Activated CD4-positive, alpha-beta memory T cell treated with anti-CD3 and anti-CD28 coated beads for 36 hours (primary cell): ENCODE measurements around the gene ARPC1A. TPM values are rescaled to one million over a fixed set of nuclear protein-coding genes. Genes with fewer than 3 reads are reported as not detected.
"Not testable (repeated sequence)": the region's sequence is repeated elsewhere in the genome, so short reads cannot be mapped to it uniquely, and the experiment has no call there.

Experiments
- CTCF ChIA-PET: fragments of 350-600 bp; sonication (Branson Sonifier 250); formaldehyde crosslinking; loops from one replicate; lab custom pipeline; 2021; ENCODE audit warnings: antibody characterized with exemption, inconsistent platforms; lab: Charles Lee
- POLR2A ChIA-PET: fragments of 350-600 bp; sonication (Branson Sonifier 250); formaldehyde crosslinking; loops from one replicate; lab custom pipeline; 2021; ENCODE audit warnings: antibody characterized with exemption; lab: Charles Lee
- DNase-seq: peaks from one replicate; pipeline ENCODE4 v3.0.0-alpha.2; 2020
- H3K27ac Mint-ChIP-seq: one replicate; pipeline ENCODE4 v1.8.0; 2021; ENCODE audit warnings: mixed read lengths
- H3K27me3 Mint-ChIP-seq: one replicate; pipeline ENCODE4 v1.8.0; 2021; ENCODE audit warnings: mixed read lengths
- H3K36me3 Mint-ChIP-seq: one replicate; pipeline ENCODE4 v1.8.0; 2021; ENCODE audit warnings: mixed read lengths
- H3K4me1 Mint-ChIP-seq: one replicate; pipeline ENCODE4 v1.8.0; 2021; ENCODE audit warnings: low read depth, mixed read lengths
- H3K4me3 Mint-ChIP-seq: one replicate; pipeline ENCODE4 v1.8.0; 2021; ENCODE audit warnings: mild to moderate bottlenecking, mixed read lengths
- H3K9me3 Mint-ChIP-seq: one replicate; pipeline ENCODE4 v1.8.0; 2021; ENCODE audit warnings: mixed read lengths
- intact Hi-C: fragments of 100-400 bp; cut with micrococcal nuclease; formaldehyde crosslinking; loops from one replicate; pipeline ENCODE4 v1.15.1; 2023
- total RNA-seq, 2 experiments: library from RNA; stranded (reverse); gene quantifications; one replicate each; pipeline ENCODE4 v1.2.3, GENCODE V29; 2021

ARPC1A gene
- total RNA-seq, 2 experiments from 2014 or later = 66.9 to 70.0 TPM

DNA sequence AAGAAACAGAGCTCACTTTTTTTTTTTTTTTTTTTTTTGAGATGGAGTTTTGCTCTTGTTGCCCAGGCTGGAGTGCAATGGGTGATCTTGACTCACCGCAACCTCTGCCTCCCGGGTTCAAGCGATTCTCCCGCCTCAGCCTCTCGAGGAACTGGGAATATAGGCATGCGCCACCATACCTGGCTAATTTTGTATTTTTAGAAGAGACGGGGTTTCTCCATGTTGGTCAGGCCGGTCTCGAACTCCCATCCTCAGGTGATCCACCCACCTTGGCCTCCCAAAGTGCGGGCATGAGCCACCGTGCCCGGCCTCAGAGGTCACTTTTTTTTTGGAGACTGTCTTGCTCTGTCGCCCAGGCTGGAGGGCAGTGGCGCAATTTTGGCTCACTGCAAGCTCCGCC lies 32.8 kb downstream of the ARPC1A start:
- DNase-seq, intact Hi-C loops, H3K27me3 Mint-ChIP-seq, POLR2A ChIA-PET, H3K9me3 Mint-ChIP-seq, H3K27ac Mint-ChIP-seq, H3K4me1 Mint-ChIP-seq, H3K4me3 Mint-ChIP-seq: not testable (repeated sequence)
- CTCF ChIA-PET = interaction anchor here (1.0 kb wide), 1 partner anchor 25 kb away, joined by 4 read pairs; no protein-coding TSS in a partner anchor
- H3K36me3 Mint-ChIP-seq = peaks cover 42% of the 10 kb centered on the region

DNA sequence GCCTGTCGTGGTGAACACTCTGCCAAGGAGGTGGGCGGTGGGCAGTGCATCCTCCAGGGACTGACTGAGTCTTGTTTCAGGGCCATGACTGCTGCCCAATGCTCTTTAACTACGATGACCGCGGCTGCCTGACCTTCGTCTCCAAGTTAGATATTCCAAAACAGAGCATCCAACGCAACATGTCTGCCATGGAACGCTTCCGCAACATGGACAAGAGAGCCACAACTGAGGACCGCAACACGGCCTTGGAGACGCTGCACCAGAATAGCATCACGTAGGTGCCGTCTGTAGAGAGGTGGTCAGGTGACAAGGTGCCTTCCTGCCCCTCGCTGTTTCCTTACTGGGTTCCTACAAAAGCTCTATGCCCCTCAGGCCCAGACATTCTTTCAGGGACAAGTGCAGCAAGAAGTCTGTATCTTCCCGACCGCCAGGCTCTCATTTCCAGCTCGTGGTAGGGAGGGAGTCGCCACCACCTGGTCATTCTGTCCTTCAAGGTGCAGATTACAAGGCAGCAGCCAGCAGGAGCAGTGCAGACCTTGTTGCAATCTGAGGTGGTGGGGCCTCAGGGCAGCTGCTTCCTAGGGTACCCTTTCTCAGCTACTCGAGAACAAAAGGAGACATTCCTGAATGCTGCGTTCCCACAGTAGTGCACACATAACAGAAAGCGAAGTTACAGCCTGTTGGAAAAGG lies 33.9 kb downstream of the ARPC1A start:
- no peaks in the 10 kb centered on the region for H3K4me1 Mint-ChIP-seq
- CTCF ChIA-PET = interaction anchor here (1.0 to 1.3 kb wide), 2 partner anchors 9 to 330 kb away, joined by 3 read pairs; no protein-coding TSS in a partner anchor

DNA sequence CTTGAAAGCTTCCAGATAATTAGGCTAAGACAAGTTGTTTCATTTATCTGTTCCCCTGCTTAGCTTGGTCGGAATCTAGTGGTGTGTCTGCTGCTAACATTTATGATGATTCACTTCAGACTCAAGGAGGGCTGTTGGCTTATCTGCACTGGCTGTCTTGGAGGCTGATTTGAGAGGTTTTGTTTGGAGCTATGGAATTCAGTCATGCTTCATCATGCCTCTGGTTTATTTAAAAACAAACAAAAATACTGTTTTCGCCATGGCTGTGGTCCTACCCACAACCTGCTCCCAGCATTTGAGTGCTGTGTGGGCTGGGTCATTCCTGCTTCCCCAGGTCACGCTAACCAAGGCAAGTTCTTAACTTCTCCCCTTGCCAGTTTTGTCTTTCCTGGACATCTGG lies 37.1 kb downstream of the ARPC1A start:
- Mint-ChIP-seq H3K27ac (no peak overlapping the region), H3K36me3 (peaks cover 49% of the 10 kb centered on the region), H3K27me3 (no peaks in the 10 kb centered on the region), H3K4me3 (no peak overlapping the region), H3K9me3 (no peaks in the 10 kb centered on the region), H3K4me1 (no peaks in the 10 kb centered on the region)
- no peak for DNase-seq
- intact Hi-C loops = no loop called here
- ChIA-PET POLR2A (no interaction called here), CTCF (no interaction called here)

More for the DNA sequence above, 33.9 kb downstream of the ARPC1A start:
- POLR2A ChIA-PET = no interaction called here
- Mint-ChIP-seq H3K9me3 (no peaks in the 10 kb centered on the region), H3K27ac (no peak overlapping the region), H3K27me3 (no peaks in the 10 kb centered on the region), H3K36me3 (peaks cover 41% of the 10 kb centered on the region), H3K4me3 (no peak overlapping the region)
- DNase-seq = no peak
- intact Hi-C loops = no loop called here

- H3K36me3 Mint-ChIP-seq = peaks cover 44% of the 10 kb centered on the region
- H3K27ac Mint-ChIP-seq = no peak overlapping the region
- ChIA-PET CTCF (no interaction called here), POLR2A (no interaction called here)
- no peak for DNase-seq
- no peaks in the 10 kb centered on the region for H3K9me3 Mint-ChIP-seq
- no peaks in the 10 kb centered on the region for H3K27me3 Mint-ChIP-seq
- intact Hi-C loops = no loop called here
- no peak overlapping the region for H3K4me3 Mint-ChIP-seq
- H3K4me1 Mint-ChIP-seq = no peaks in the 10 kb centered on the region
Observed at GRCh38 chr7:99363286-99363685, 37.6 kb downstream of the ARPC1A start.

- ChIA-PET POLR2A (no interaction called here), CTCF (interaction anchor here (0.8 to 1.2 kb wide), 3 partner anchors 27 to 49 kb away, joined by 3 to 5 read pairs (median 3); no protein-coding TSS in a partner anchor)
Observed at GRCh38 chr7:99365318-99366141, 39.8 kb downstream of the ARPC1A start.

GRCh38 chr7:99366646-99367045 lies 40.9 kb downstream of the ARPC1A start:
- H3K36me3 Mint-ChIP-seq = peaks cover 32% of the 10 kb centered on the region
- DNase-seq = no peak
- no peaks in the 10 kb centered on the region for H3K27me3 Mint-ChIP-seq
- CTCF ChIA-PET = interaction anchor here (0.7 to 0.9 kb wide), 2 partner anchors 12 to 40 kb away, joined by 3 to 5 read pairs; no protein-coding TSS in a partner anchor
- intact Hi-C loops = no loop called here
- POLR2A ChIA-PET = no interaction called here
- H3K9me3 Mint-ChIP-seq = no peaks in the 10 kb centered on the region
- H3K4me1 Mint-ChIP-seq = peaks cover 5% of the 10 kb centered on the region
- no peak overlapping the region for H3K27ac Mint-ChIP-seq
- no peak overlapping the region for H3K4me3 Mint-ChIP-seq

More at GRCh38 chr7:99365318-99366141, 39.8 kb downstream of the ARPC1A start:
- DNase-seq = peak; percentile 67
- intact Hi-C loops = no loop called here
- Mint-ChIP-seq H3K4me3 (no peak overlapping the region), H3K4me1 (peaks cover 5% of the 10 kb centered on the region), H3K27me3 (no peaks in the 10 kb centered on the region), H3K36me3 (peaks cover 40% of the 10 kb centered on the region), H3K9me3 (no peaks in the 10 kb centered on the region), H3K27ac (no peak overlapping the region)

DNA sequence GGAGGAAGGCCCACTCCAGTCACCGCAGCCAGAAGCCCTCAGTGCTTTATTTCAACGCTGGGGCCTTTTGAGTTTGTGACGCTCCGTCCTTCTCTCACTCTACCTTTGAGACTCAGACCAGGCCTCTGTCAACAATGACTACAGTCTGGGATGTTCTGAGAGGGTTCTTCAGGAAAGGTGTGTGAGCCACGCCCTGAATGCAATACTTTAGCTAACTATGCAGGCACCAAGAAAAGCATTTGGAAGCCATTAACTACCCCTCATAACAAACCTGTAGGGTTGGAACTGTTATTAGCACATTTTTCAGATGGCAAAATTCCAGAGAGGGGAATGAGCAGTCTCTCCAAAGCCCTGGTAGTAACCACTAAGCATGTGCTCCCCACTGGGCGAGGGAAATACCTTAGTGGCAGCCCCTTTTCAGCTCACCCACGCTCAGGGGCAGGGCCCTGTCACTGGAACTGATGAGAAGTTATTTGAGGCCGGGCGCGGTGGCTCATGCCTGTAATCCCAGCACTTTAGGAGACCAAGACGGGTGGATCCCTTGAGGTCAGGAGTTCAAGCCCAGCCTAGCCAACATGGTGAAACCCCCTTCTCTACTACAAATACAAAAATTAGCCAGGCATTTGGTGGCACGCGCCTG lies 43.2 kb downstream of the ARPC1A start:
- ChIA-PET POLR2A (no interaction called here), CTCF (no interaction called here)
- intact Hi-C loops = no loop called here
- H3K4me1 Mint-ChIP-seq = peaks cover 6% of the 10 kb centered on the region
- H3K9me3 Mint-ChIP-seq = no peaks in the 10 kb centered on the region
- peaks cover 24% of the 10 kb centered on the region for H3K36me3 Mint-ChIP-seq
- no peak for DNase-seq
- no peak overlapping the region for H3K27ac Mint-ChIP-seq
- H3K27me3 Mint-ChIP-seq = no peaks in the 10 kb centered on the region
- no peak overlapping the region for H3K4me3 Mint-ChIP-seq

DNA sequence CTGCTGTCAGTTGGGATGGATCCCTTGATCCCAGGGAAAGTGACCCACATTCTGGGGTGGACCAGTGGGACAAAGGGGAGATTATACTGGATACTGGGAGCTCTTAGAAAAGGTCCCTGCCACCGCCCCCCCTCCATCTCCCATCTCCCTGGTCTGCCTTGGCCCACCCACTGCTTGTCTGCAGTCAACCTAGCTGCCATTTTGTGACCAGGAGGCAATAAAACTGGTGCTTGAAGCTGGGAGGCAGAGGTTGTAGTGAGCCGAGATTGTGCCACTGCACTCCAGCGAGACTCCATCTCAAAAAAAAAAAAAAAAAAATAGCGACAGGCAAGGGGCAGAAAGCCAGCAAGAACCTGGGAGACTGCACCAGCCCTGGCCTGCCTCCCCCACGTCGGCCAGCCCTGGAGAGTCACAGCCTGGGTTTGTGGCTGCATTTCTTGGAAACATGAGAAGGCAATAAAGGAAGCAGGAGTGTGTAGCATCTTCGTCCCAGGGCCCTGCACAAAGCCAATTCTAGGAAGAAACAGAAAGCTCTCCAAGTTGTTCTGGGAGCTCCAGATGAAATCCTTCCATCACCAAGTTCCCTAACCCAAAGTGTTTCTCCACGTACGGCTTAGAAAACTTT lies 44.2 kb downstream of the ARPC1A start:
- Mint-ChIP-seq H3K4me1 (peaks cover 6% of the 10 kb centered on the region), H3K27me3 (no peaks in the 10 kb centered on the region), H3K36me3 (peaks cover 18% of the 10 kb centered on the region), H3K27ac (peak overlapping the region; percentile 38), H3K4me3 (no peak overlapping the region), H3K9me3 (no peaks in the 10 kb centered on the region)
- CTCF ChIA-PET = no interaction called here
- intact Hi-C loops = no loop called here
- no peak for DNase-seq
- POLR2A ChIA-PET = no interaction called here

GRCh38 chr7:99371376-99371920 lies 45.8 kb downstream of the ARPC1A start:
- H3K4me3 Mint-ChIP-seq = no peak overlapping the region

DNA sequence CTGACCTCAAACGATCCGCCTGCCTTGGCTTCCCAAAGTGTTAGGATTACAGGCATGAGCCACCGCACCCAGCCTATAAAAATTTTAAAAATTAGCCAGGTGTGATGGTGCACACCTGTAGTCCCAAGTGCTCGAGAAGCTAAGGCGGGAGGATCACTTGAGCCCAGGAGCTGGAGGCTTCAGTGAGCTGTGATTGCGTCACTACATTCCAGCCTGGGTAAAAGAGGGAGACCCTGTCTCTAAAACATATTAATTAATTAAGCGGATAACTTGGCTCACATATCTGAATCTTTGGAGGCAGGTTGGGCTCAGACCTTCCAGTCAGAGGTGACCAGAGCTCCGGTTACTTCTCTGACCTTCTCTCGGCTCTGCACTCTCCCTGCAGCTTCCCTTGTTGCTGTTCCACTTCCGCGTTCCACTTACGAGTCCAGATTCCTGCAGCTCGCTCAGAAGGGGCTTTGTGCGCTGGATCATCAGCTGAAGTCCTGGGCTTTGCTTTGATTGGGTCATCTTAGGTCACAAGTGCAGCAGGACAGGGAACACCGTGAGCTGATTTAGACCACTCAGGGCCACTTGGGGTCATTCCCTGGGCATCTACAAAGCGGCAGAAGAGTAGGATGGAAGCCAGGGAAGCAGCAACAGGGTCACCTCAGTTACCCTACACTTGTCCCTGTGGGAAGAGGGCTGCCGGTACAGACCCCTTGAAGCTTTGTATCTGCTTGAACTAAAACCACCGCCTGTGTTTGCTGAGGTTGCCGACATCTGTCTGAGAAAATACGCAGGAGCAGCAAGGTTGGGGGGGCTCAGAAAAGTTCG lies 46.8 kb downstream of the ARPC1A start:
- no peak for DNase-seq
- Mint-ChIP-seq H3K4me1 (peaks cover 17% of the 10 kb centered on the region), H3K27ac (peak overlapping the region; percentile 21), H3K9me3 (no peaks in the 10 kb centered on the region), H3K36me3 (peaks cover 10% of the 10 kb centered on the region), H3K27me3 (no peaks in the 10 kb centered on the region), H3K4me3 (peak overlapping the region; percentile 35)
- ChIA-PET CTCF (interaction anchor here (0.5 kb wide), 1 partner anchor 56 kb away, joined by 3 read pairs; no protein-coding TSS in a partner anchor), POLR2A (interaction anchor here (1.2 kb wide), 1 partner anchor 36 kb away, joined by 3 read pairs; the partner anchor contains the start of genes BUD31 and PDAP1)
- intact Hi-C loops = no loop called here

More at GRCh38 chr7:99371376-99371920, 45.8 kb downstream of the ARPC1A start:
- Mint-ChIP-seq H3K4me1 (peaks cover 10% of the 10 kb centered on the region), H3K36me3 (peaks cover 9% of the 10 kb centered on the region), H3K9me3 (no peaks in the 10 kb centered on the region), H3K27ac (no peak overlapping the region), H3K27me3 (no peaks in the 10 kb centered on the region)
- intact Hi-C loops = no loop called here
- ChIA-PET CTCF (no interaction called here), POLR2A (interaction anchor here (1.2 kb wide), 1 partner anchor 37 kb away, joined by 3 read pairs; the partner anchor contains the start of genes BUD31 and PDAP1)
- DNase-seq = no peak
